GM21390 (cell line): ENCODE measurements around the gene SEC63.

Experiments used
- ATAC-seq: cut with Tn5 transposase; IDR thresholded peaks from one replicate; pipeline ENCODE4 v1.9.1; 2021; ENCODE audit not compliant: unreplicated experiment

Gene SEC63

GRCh38 chr6:107822176-107823046 is 135.6 kb downstream of the SEC63 start:
- peak; percentile 86 for ATAC-seq

- ATAC-seq = no peak
Measured at GRCh38 chr6:107821591-107821990, 136.4 kb downstream of the SEC63 start.

- ATAC-seq = no peak
Measured at GRCh38 chr6:107820338-107821261, 137.4 kb downstream of the SEC63 start.

- no peak for ATAC-seq
Measured at GRCh38 chr6:107819964-107820337, 138.1 kb downstream of the SEC63 start.

- ATAC-seq = no peak
Measured at GRCh38 chr6:107819217-107819616, 138.8 kb downstream of the SEC63 start.

- no peak for ATAC-seq
Measured at GRCh38 chr6:107818272-107818671, 139.7 kb downstream of the SEC63 start.

- no peak for ATAC-seq
Measured at GRCh38 chr6:107817784-107818183, 140.2 kb downstream of the SEC63 start.
